ENCODE results near the gene C2orf42. TPM values are rescaled to one million over a fixed set of nuclear protein-coding genes. Genes with fewer than 3 reads are reported as not detected.

Gene C2orf42
- total and polyA plus RNA-seq, 5 donors from 2014 or later: 21.0 to 38.4 (median 23.6) TPM

GRCh38 chr2:70144443-70145143 is 46.2 kb downstream of the C2orf42 start:
- no peak overlapping the region for H3K4me3 ChIP-seq (ENCODE audit: low read depth, low read length)
- Mint-ChIP-seq H3K4me1 (peaks cover 19 to 54% (median 39%) of the 10 kb centered on the region in 4 donors), H3K27ac (peak overlapping the region; percentile 57 to 84 (median 76)), H3K9me3 (no peaks in the 10 kb centered on the region), H3K27me3 (peaks cover 12% of the 10 kb centered on the region), H3K4me3 (peak overlapping the region in 2 of 4 donors; percentile 33 to 76), H3K36me3 (peaks cover 5% of the 10 kb centered on the region)
- DNase-seq: no peak
- H3K4me1 ChIP-seq (ENCODE audit: control insufficient read depth, insufficient read depth, low read length, poor library complexity, severe bottlenecking): peaks cover 37% of the 10 kb centered on the region
- ATAC-seq (ENCODE audit: low read depth in 2 of 2): no peak
- H3K36me3 ChIP-seq (ENCODE audit: control insufficient read depth, insufficient read depth, low read length): peaks cover 3% of the 10 kb centered on the region
- H3K9me3 ChIP-seq (ENCODE audit: control insufficient read depth in 2 of 2, low read length in 2 of 2): no peaks in the 10 kb centered on the region
- H3K27me3 ChIP-seq (ENCODE audit: control insufficient read depth, insufficient read depth, low read length): no peaks in the 10 kb centered on the region
- H3K27ac ChIP-seq (ENCODE audit: insufficient read depth, low read length, poor library complexity, severe bottlenecking): peak overlapping the region; percentile 99

- peaks cover 19 to 63% (median 40%) of the 10 kb centered on the region in 4 donors for H3K4me1 Mint-ChIP-seq
- no peaks in the 10 kb centered on the region for H3K36me3 Mint-ChIP-seq
- H3K27me3 Mint-ChIP-seq: peaks cover 12% of the 10 kb centered on the region
- H3K27ac Mint-ChIP-seq: peak overlapping the region; percentile 100
- Histone ChIP-seq H3K4me1 (ENCODE audit: control insufficient read depth, insufficient read depth, low read length, poor library complexity, severe bottlenecking) (peaks cover 45% of the 10 kb centered on the region), H3K27ac (ENCODE audit: insufficient read depth, low read length, poor library complexity, severe bottlenecking) (peak overlapping the region; percentile 99), H3K36me3 (ENCODE audit: control insufficient read depth, insufficient read depth, low read length) (no peaks in the 10 kb centered on the region), H3K27me3 (ENCODE audit: control insufficient read depth, insufficient read depth, low read length) (no peaks in the 10 kb centered on the region), H3K9me3 (ENCODE audit: control insufficient read depth in 2 of 2, low read length in 2 of 2) (no peaks in the 10 kb centered on the region), H3K4me3 (ENCODE audit: low read depth, low read length) (peak overlapping the region; percentile 97)
- ATAC-seq (ENCODE audit: low read depth in 2 of 2) (peak; percentile 14 to 16), DNase-seq (peak; percentile 39 to 82 (median 61))
- peak overlapping the region; percentile 90 to 97 (median 92) for H3K4me3 Mint-ChIP-seq
- peaks cover 0 to 1% (median 0%) of the 10 kb centered on the region in 7 donors for H3K9me3 Mint-ChIP-seq
Measured at GRCh38 chr2:70143314-70144150, 47.3 kb downstream of the C2orf42 start.

- Histone ChIP-seq H3K4me3 (ENCODE audit: low read depth, low read length) (peak overlapping the region; percentile 97), H3K27ac (ENCODE audit: insufficient read depth, low read length, poor library complexity, severe bottlenecking) (peak overlapping the region; percentile 99), H3K4me1 (ENCODE audit: control insufficient read depth, insufficient read depth, low read length, poor library complexity, severe bottlenecking) (peaks cover 51% of the 10 kb centered on the region), H3K36me3 (ENCODE audit: control insufficient read depth, insufficient read depth, low read length) (no peaks in the 10 kb centered on the region), H3K9me3 (ENCODE audit: control insufficient read depth in 2 of 2, low read length in 2 of 2) (no peaks in the 10 kb centered on the region), H3K27me3 (ENCODE audit: control insufficient read depth, insufficient read depth, low read length) (no peaks in the 10 kb centered on the region)
- peak overlapping the region; percentile 90 to 97 (median 92) for H3K4me3 Mint-ChIP-seq
- H3K27me3 Mint-ChIP-seq: peaks cover 12% of the 10 kb centered on the region
- H3K4me1 Mint-ChIP-seq: peaks cover 20 to 69% (median 42%) of the 10 kb centered on the region in 4 donors
- DNase-seq: peak; percentile 99 to 100 (median 100)
- H3K36me3 Mint-ChIP-seq: peaks cover 1% of the 10 kb centered on the region
- peaks cover 0 to 1% (median 0%) of the 10 kb centered on the region in 7 donors for H3K9me3 Mint-ChIP-seq
- peak overlapping the region; percentile 100 for H3K27ac Mint-ChIP-seq
- peak; percentile 75 to 78 for ATAC-seq (ENCODE audit: low read depth in 2 of 2)
Measured at GRCh38 chr2:70142590-70143313, 48.1 kb downstream of the C2orf42 start.

GRCh38 chr2:70141902-70142589 is 48.8 kb downstream of the C2orf42 start:
- H3K27ac ChIP-seq (ENCODE audit: insufficient read depth, low read length, poor library complexity, severe bottlenecking): peak overlapping the region; percentile 99
- peaks cover 12% of the 10 kb centered on the region for H3K27me3 Mint-ChIP-seq
- peaks cover 58% of the 10 kb centered on the region for H3K4me1 ChIP-seq (ENCODE audit: control insufficient read depth, insufficient read depth, low read length, poor library complexity, severe bottlenecking)
- peak overlapping the region; percentile 68 for H3K4me3 ChIP-seq (ENCODE audit: low read depth, low read length)
- DNase-seq (no peak), ATAC-seq (ENCODE audit: low read depth in 2 of 2) (peak; percentile 15 to 17)
- peaks cover 0 to 1% (median 0%) of the 10 kb centered on the region in 7 donors for H3K9me3 Mint-ChIP-seq
- peak overlapping the region; percentile 100 for H3K27ac Mint-ChIP-seq
- no peaks in the 10 kb centered on the region for H3K36me3 ChIP-seq (ENCODE audit: control insufficient read depth, insufficient read depth, low read length)
- H3K9me3 ChIP-seq (ENCODE audit: control insufficient read depth in 2 of 2, low read length in 2 of 2): no peaks in the 10 kb centered on the region
- H3K27me3 ChIP-seq (ENCODE audit: control insufficient read depth, insufficient read depth, low read length): no peaks in the 10 kb centered on the region
- H3K4me3 Mint-ChIP-seq: peak overlapping the region; percentile 91 to 96 (median 94)
- peaks cover 23 to 74% (median 46%) of the 10 kb centered on the region in 4 donors for H3K4me1 Mint-ChIP-seq
- H3K36me3 Mint-ChIP-seq: peaks cover 5% of the 10 kb centered on the region

GRCh38 chr2:70141212-70141901 is 49.5 kb downstream of the C2orf42 start:
- peaks cover 19 to 75% (median 44%) of the 10 kb centered on the region in 4 donors for H3K4me1 Mint-ChIP-seq
- peak overlapping the region; percentile 98 to 100 (median 99) for H3K27ac Mint-ChIP-seq
- no peaks in the 10 kb centered on the region for H3K36me3 ChIP-seq (ENCODE audit: control insufficient read depth, insufficient read depth, low read length)
- H3K27me3 ChIP-seq (ENCODE audit: control insufficient read depth, insufficient read depth, low read length): no peaks in the 10 kb centered on the region
- H3K9me3 Mint-ChIP-seq: peaks cover 0 to 1% (median 0%) of the 10 kb centered on the region in 7 donors
- DNase-seq: peak; percentile 50 to 90 (median 73)
- H3K4me1 ChIP-seq (ENCODE audit: control insufficient read depth, insufficient read depth, low read length, poor library complexity, severe bottlenecking): peaks cover 63% of the 10 kb centered on the region
- H3K9me3 ChIP-seq (ENCODE audit: control insufficient read depth in 2 of 2, low read length in 2 of 2): no peaks in the 10 kb centered on the region
- H3K27ac ChIP-seq (ENCODE audit: insufficient read depth, low read length, poor library complexity, severe bottlenecking): peak overlapping the region; percentile 99
- peaks cover 12% of the 10 kb centered on the region for H3K27me3 Mint-ChIP-seq
- peak overlapping the region; percentile 91 to 96 (median 94) for H3K4me3 Mint-ChIP-seq
- peak overlapping the region; percentile 68 for H3K4me3 ChIP-seq (ENCODE audit: low read depth, low read length)
- H3K36me3 Mint-ChIP-seq: peaks cover 5% of the 10 kb centered on the region
- peak; percentile 25 to 28 for ATAC-seq (ENCODE audit: low read depth in 2 of 2)

- ATAC-seq (ENCODE audit: low read depth in 2 of 2): no peak
- peaks cover 12% of the 10 kb centered on the region for H3K27me3 Mint-ChIP-seq
- peaks cover 0 to 1% (median 0%) of the 10 kb centered on the region in 7 donors for H3K9me3 Mint-ChIP-seq
Measured at GRCh38 chr2:70140791-70141211, 50.0 kb downstream of the C2orf42 start.

More at GRCh38 chr2:70140791-70141211, 50.0 kb downstream of the C2orf42 start:
- DNase-seq: no peak
- peak overlapping the region; percentile 68 for H3K4me3 ChIP-seq (ENCODE audit: low read depth, low read length)
- no peaks in the 10 kb centered on the region for H3K36me3 ChIP-seq (ENCODE audit: control insufficient read depth, insufficient read depth, low read length)
- peak overlapping the region; percentile 98 to 100 (median 99) for H3K27ac Mint-ChIP-seq
- H3K4me1 Mint-ChIP-seq: peaks cover 24 to 75% (median 43%) of the 10 kb centered on the region in 4 donors
- no peaks in the 10 kb centered on the region for H3K9me3 ChIP-seq (ENCODE audit: control insufficient read depth in 2 of 2, low read length in 2 of 2)
- H3K36me3 Mint-ChIP-seq: peaks cover 5% of the 10 kb centered on the region
- peak overlapping the region; percentile 91 to 96 (median 94) for H3K4me3 Mint-ChIP-seq
- peak overlapping the region; percentile 99 for H3K27ac ChIP-seq (ENCODE audit: insufficient read depth, low read length, poor library complexity, severe bottlenecking)
- H3K27me3 ChIP-seq (ENCODE audit: control insufficient read depth, insufficient read depth, low read length): no peaks in the 10 kb centered on the region
- H3K4me1 ChIP-seq (ENCODE audit: control insufficient read depth, insufficient read depth, low read length, poor library complexity, severe bottlenecking): peaks cover 64% of the 10 kb centered on the region

All from CD4-positive, CD25-positive, alpha-beta regulatory T cell (primary cell).